Activated CD4-positive, alpha-beta T cell treated with anti-CD3 and anti-CD28 coated beads, Interleukin-2, amount 50 U/mL, for 48 hours (primary cell): ENCODE results near the gene PRR5L.
"Not testable (repeated sequence)": the region's sequence is repeated elsewhere in the genome, so short reads cannot be mapped to it uniquely, and the experiment has no call there.

Experiments
- DNase-seq, 2 experiments: peaks; one replicate each; pipeline ENCODE4 v3.0.0-alpha.2; 2020

Gene PRR5L

GRCh38 chr11:36511062-36511461, 215.0 kb downstream of the PRR5L start:
- not testable (repeated sequence) for DNase-seq

GRCh38 chr11:36512016-36512415, 215.9 kb downstream of the PRR5L start:
- no peak for DNase-seq

- no peak for DNase-seq
These were observed 217.9 kb downstream of the PRR5L start for GRCh38 chr11:36513965-36514364.
